ENCODE measurements around the gene COL12A1. TPM values are rescaled to one million over a fixed set of nuclear protein-coding genes. Genes with fewer than 3 reads are reported as not detected.

The COL12A1 gene
- total RNA-seq, 1 donor from 2014 or later: 22.8 TPM

GRCh38 chr6:75213732-75214131 lies 7.9 kb upstream of the COL12A1 start:
- DNase-seq (ENCODE audit: low spot score in 2 of 2): no peak
- no peak for FAIRE-seq

- DNase-seq (ENCODE audit: low spot score in 2 of 2): no peak
- no peak for FAIRE-seq
These were observed 7.3 kb upstream of the COL12A1 start for GRCh38 chr6:75213112-75213511.

- FAIRE-seq (no peak), DNase-seq (ENCODE audit: low spot score in 2 of 2) (no peak)
These were observed 6.2 kb upstream of the COL12A1 start for GRCh38 chr6:75211920-75212590.

GRCh38 chr6:75210885-75211739 lies 5.3 kb upstream of the COL12A1 start:
- peak in 1 of 2 donors; percentile 47 for DNase-seq (ENCODE audit: low spot score in 2 of 2)
- peak; percentile 77 for FAIRE-seq

- FAIRE-seq: no peak
These were observed 3.4 kb upstream of the COL12A1 start for GRCh38 chr6:75209184-75209723.

GRCh38 chr6:75208298-75209183 lies 2.7 kb upstream of the COL12A1 start:
- FAIRE-seq: peak; percentile 30

More at GRCh38 chr6:75209184-75209723, 3.4 kb upstream of the COL12A1 start:
- DNase-seq (ENCODE audit: low spot score in 2 of 2): no peak

GRCh38 chr6:75206576-75207342 lies 906 bp upstream of the COL12A1 start:
- FAIRE-seq: no peak

More at GRCh38 chr6:75208298-75209183, 2.7 kb upstream of the COL12A1 start:
- peak in 1 of 2 donors; percentile 67 for DNase-seq (ENCODE audit: low spot score in 2 of 2)

GRCh38 chr6:75204959-75205775 lies 686 bp downstream of the COL12A1 start:
- DNase-seq (ENCODE audit: low spot score in 2 of 2) (peak in 1 of 2 donors; percentile 8), FAIRE-seq (no peak)

More at GRCh38 chr6:75206576-75207342, 906 bp upstream of the COL12A1 start:
- no peak for DNase-seq (ENCODE audit: low spot score in 2 of 2)

- FAIRE-seq: no peak
These were observed 1.5 kb downstream of the COL12A1 start for GRCh38 chr6:75204217-75204958.

GRCh38 chr6:75203721-75204120 lies 2.1 kb downstream of the COL12A1 start:
- no peak for FAIRE-seq
- DNase-seq (ENCODE audit: low spot score in 2 of 2): no peak

More at GRCh38 chr6:75204217-75204958, 1.5 kb downstream of the COL12A1 start:
- DNase-seq (ENCODE audit: low spot score in 2 of 2): peak; percentile 64 to 70

- DNase-seq (ENCODE audit: low spot score in 2 of 2): no peak
- FAIRE-seq: no peak
These were observed 3.1 kb downstream of the COL12A1 start for GRCh38 chr6:75202676-75203131.

GRCh38 chr6:75201901-75202672 lies 3.8 kb downstream of the COL12A1 start:
- DNase-seq (ENCODE audit: low spot score in 2 of 2): peak in 1 of 2 donors; percentile 34
- FAIRE-seq: no peak

GRCh38 chr6:75201021-75201420 lies 4.8 kb downstream of the COL12A1 start:
- FAIRE-seq: no peak
- no peak for DNase-seq (ENCODE audit: low spot score in 2 of 2)

- FAIRE-seq (no peak), DNase-seq (ENCODE audit: low spot score in 2 of 2) (no peak)
These were observed 6.0 kb downstream of the COL12A1 start for GRCh38 chr6:75199889-75200288.

GRCh38 chr6:75196081-75196687 lies 9.7 kb downstream of the COL12A1 start:
- no peak for FAIRE-seq

GRCh38 chr6:75188221-75188925 lies 17.5 kb downstream of the COL12A1 start:
- FAIRE-seq: no peak
- no peak for DNase-seq (ENCODE audit: low spot score in 2 of 2)

More at GRCh38 chr6:75196081-75196687, 9.7 kb downstream of the COL12A1 start:
- no peak for DNase-seq (ENCODE audit: low spot score in 2 of 2)
